ACHN (cell line): ENCODE results near the gene CXCR2.
"Not testable (repeated sequence)": the region's sequence is repeated elsewhere in the genome, so short reads cannot be mapped to it uniquely, and the experiment has no call there.

ENCODE experiments used
- DNase-seq: peaks from one replicate; pipeline ENCODE4 v3.0.0-alpha.2; 2015
- in situ Hi-C: cut with HindIII; loops from 2 replicates; pipeline ENCODE4 v1.10.0; 2017; ENCODE audit warnings: low sequenced_read_pairs, low pct_ligation_motif_present, low pct_unique_long_range_greater_than_20kb

Gene CXCR2

DNA sequence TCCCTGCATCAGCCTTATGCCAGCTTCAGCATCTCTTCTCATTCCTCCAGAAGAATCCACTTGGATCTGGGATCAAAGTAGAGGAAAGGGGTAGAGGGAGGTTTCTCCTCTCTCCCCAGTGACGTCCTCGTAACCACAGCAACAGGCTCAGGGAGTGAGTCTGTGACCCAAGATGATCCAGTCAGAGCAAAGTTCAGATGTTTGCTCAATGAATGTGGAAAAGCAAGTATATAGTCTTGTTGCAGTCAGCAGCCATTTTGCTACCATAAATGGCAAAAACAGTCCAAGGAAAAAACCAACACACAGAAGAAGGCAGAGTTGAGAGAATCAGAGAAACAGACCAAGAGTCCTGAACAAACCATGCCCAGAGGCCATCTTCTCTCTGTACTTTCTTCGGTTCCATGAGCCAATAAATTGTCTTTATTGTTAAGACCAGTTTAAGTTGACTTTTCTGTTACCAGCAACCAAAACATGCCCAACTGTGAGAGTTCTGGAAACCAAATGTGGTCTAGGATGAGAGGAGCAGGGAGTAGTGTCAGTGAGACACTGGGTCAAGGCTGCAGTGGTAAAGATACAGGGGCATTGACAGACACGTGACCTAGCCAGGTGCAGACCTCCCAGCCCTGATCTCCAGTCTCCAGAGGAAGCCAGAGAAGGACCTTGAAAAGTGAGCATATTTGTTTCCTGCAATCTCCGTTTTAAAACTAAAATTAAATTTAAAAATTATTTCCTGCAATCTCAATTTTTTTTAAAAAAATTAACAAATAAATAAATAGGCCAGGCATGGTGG is 44.1 kb downstream of the CXCR2 start:
- in situ Hi-C loops = no loop called here
- no peak for DNase-seq

- in situ Hi-C loops, DNase-seq: not testable (repeated sequence)
Measured at GRCh38 chr2:218171744-218172143, 45.9 kb downstream of the CXCR2 start.

DNA sequence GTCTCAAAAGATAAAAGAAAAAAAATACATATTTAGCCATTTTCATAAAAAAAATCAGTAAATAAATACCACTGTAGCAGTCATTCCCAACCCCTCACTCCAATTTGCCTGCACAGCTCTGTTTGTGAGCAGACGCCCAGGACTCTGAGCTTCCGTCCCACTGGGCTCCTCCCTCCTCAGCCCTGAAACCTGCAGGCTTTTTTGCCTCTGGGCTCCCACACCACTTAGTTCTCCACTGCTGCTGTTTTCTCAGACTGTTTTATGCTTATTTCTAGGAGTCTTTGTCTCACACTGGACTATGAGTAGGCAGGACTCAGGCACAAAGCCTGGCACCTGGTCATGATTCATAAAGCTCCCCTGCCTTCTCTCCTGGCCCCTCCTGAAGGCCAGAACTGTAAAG is 47.0 kb downstream of the CXCR2 start:
- no peak for DNase-seq
- in situ Hi-C loops = no loop called here

DNA sequence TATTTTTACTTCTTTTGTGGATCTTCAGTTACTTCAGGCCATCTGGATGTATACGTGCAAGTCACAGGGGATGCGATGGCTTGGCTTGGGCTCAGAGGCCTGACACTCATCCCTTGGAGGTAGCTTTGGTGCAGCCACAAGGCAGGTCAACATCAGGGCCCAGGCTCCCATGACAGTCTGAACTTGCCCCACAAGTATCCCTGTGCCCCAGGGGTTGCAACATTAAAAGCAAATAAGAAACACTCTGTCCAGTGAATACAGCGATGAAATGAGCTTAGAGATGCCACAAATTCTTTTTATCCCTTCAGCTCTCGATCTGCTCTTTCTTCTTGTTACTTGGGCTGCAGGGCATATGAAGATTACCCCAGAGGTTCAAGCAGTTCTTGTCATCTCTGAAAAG is 54.0 kb downstream of the CXCR2 start:
- no peak for DNase-seq
- in situ Hi-C loops = no loop called here

DNA sequence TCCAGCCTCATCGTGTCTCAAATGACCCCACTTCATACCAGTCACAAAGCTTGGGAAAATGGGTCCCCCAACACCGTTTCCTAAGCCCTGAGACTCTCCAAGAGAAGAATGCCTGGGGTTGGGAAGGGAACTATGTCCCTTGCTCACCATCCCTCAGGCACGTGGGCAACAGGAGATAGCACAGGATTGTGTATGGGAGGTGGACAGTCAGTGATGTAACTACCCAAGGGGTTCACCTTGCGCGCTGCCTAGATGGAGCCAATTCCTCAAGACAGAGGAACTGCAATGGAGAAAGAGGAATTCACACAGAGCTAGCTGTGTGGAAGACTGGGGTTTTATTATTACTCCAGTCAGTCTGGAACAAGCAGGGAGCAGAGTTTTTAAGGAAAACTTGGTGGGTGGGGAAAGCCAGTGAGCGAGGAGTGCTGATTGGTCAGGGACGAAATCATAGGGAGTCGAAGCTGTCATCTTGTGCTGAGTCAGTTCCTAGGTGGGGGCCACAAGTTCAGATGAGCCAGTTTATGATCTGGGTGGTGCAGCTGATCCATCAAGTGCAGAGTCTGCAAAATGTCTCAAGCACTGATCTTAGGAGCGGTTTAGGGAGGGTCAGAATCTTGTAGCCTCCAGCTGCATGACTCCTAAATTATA is 54.8 kb downstream of the CXCR2 start:
- DNase-seq = no peak
- in situ Hi-C loops = no loop called here

- in situ Hi-C loops = no loop called here
- DNase-seq = no peak
Measured at GRCh38 chr2:218184331-218184730, 58.5 kb downstream of the CXCR2 start.

DNA sequence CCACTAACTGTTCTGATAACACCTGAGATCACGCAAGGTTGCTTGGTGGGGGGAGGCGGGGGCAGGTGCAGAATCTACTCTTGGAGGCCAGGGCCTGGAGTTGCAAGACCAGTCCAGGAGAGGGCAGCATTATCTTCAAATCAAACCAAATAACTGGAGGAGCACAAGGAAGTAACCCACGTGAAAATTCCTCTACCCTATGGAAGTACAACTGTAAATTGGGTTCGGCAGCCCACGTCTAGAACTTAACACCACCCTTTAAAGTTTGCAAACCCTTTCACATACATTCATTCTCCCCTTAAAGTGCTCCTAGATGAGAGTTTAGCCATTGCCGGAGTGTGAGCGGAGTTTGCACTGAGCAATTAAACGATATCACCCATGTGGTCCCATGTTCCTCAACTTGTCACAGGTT is 60.5 kb downstream of the CXCR2 start:
- in situ Hi-C loops = no loop called here
- DNase-seq = peak; percentile 81
